A204.1 (cell line): ENCODE data around the gene KDF1.

ENCODE experiments used
- FAIRE-seq: peaks from 2 replicates; lab custom pipeline; 2012; peaks lifted over from hg19 to GRCh38; lab: Jason Lieb, UNC

Gene KDF1, protein sequence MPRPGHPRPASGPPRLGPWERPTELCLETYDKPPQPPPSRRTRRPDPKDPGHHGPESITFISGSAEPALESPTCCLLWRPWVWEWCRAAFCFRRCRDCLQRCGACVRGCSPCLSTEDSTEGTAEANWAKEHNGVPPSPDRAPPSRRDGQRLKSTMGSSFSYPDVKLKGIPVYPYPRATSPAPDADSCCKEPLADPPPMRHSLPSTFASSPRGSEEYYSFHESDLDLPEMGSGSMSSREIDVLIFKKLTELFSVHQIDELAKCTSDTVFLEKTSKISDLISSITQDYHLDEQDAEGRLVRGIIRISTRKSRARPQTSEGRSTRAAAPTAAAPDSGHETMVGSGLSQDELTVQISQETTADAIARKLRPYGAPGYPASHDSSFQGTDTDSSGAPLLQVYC

GRCh38 chr1:26959722-26960624 lies at the start of gene KDF1:
Gene KDF1, minus strand, starts transcription at chr1:26960468. Its CDS starts 8,088 bp downstream, at chr1:26952380.
- FAIRE-seq, result no peak

DNA sequence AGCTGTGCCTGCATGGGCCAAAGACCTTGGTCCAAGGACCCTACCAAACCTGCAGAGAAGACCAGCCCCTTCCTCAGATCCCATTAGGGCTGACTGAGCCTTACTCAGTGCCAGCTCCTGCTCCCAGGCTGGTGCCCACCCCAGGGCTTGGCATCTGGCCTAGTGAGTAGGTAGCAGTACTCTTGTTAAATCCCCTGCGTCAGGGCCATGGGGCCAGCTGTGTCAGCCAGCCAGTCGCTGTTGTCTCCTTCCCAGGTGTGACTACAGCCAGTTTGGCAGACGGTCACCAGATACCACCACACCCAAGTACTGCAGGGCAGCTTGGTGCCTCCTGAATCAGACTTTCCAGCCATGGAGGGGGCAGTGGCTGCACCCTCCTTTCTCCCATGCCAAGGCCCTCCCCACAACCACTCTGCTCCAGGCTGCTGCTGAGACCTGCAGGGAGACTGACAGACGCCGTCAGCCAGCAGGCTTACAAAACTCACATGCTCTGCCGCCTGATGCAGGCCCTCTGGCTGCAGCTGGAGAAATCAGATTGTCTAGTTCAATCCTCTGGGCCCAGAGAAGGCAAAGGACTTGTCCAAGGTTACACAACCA lies 49.4 kb upstream of the KDF1 start:
- FAIRE-seq, result no peak

DNA sequence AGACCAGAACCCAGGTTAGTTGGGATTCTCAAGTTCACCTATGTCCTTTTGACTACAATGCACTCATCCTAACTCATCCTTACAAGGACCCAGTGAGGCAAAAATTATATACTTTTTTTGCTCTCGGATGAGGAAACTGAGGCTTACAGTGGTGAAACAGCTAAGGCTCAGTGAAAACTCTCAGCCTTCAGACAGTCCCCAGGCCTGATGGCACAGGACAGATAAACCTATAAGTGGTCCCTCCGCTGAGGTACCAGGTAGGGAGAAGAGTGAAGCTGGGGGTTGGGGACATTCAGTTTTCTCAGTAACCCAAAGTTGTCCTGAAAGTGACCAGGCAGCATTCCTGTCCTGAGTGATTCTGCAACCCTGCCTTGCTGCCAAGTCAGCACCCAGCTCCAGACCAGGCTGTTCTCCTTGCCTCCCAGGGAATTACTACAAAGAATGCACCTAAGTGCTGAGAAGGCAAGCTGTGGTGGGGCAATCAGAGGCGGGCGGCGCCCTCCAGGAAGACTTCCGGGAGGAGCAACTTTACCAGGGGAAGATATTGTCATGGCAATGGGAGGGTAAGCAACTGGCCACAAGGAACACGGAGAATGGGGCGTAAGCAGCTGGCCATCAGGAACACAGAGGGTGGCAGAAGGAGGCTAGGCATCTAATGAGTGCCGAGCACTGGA lies 47.8 kb upstream of the KDF1 start:
- FAIRE-seq, result no peak

- FAIRE-seq, result no peak
These were observed 46.4 kb upstream of the KDF1 start for GRCh38 chr1:27006683-27007082.

DNA sequence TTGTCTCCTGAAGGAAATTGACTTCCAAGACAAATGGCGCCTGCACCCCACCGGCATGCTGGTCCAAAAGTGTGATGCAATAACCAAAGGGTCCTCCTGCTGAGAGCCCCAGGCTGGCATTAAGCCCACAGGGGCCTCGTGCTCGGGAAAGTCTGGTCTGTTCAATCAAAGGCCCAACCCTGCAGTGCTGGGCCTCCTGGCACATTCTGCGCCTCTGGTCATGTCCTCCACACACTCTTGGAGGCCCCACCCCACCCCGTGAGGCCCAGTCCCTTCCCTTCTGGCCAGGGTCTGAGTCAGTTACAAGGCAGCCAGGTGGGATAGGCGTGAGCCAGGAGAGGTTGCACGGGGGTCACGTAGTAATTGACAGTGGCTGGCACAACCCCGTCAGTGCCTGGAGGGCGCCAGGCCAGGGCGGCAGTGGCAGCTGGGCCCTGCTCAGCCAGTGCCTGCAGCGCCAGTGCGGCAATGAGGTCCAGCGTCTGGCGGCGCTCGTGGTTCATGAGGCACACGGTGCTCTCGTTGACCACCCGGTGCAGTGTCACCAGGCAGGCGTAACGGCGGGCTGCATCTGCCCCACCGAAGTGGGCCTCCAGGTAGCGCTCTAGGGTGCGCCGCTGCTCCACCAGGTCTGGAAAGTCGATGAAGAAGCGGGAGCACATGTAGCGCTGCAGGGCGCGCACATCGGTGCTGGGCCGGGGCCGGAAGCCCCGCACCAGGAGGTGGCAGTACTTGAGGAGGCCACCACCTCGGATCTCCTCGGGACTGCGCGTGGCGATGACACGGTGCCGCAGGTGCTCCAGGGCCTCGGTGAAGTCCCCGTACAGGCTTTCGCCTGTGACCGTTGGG lies 45.6 kb upstream of the KDF1 start:
- FAIRE-seq, result no peak

DNA sequence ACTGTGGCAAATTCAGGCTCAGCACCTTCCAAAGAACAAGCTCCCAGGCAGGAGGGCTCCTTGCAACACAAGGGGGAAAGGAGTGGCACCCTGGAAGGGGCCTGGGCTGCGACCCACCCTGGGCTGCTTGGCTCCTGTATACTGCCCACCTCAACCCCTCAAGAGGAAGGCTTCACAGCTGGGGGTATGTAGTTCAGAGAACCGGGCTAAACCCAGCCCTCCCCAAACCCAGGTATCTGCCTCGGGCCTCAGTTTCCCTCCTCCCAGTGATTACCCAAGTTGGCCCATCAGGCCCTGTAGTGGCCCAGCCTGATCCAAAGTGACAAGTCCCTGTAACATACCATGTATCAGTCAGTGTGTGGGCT lies 44.9 kb upstream of the KDF1 start:
- FAIRE-seq, result no peak

DNA sequence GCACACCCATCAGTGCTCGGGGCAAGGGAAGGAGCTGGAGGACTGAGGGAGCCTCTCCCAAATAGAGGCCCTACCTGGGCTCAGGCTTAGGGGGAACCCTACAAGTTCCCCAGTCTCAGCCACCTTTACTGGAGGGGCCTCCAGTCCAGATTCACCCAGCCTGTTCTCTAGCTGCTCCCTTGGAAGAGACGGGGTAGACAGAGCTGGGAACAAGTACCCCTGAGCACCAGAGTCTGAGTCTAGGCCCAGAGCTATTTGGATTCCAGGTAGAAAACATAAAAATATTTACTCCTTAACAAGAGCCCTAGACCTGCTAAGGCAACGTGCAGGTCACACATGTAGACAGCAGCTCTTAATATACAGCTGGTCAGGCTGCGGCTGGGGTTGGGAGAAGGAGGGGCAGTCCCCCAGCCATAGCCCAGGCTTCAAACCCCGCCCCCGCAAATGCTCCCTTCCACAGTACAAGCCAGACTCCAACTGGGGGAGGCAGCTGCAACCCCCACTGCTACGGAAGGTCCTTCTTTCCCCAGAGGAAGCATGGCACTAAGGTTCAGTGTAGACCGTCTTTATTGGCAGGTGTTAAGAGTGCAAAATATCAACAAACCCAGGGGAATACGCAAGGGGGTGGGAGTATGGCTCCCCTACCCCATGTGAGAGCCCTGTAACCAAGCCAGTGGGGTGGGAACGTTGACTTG lies 44.4 kb upstream of the KDF1 start:
- FAIRE-seq, result no peak

DNA sequence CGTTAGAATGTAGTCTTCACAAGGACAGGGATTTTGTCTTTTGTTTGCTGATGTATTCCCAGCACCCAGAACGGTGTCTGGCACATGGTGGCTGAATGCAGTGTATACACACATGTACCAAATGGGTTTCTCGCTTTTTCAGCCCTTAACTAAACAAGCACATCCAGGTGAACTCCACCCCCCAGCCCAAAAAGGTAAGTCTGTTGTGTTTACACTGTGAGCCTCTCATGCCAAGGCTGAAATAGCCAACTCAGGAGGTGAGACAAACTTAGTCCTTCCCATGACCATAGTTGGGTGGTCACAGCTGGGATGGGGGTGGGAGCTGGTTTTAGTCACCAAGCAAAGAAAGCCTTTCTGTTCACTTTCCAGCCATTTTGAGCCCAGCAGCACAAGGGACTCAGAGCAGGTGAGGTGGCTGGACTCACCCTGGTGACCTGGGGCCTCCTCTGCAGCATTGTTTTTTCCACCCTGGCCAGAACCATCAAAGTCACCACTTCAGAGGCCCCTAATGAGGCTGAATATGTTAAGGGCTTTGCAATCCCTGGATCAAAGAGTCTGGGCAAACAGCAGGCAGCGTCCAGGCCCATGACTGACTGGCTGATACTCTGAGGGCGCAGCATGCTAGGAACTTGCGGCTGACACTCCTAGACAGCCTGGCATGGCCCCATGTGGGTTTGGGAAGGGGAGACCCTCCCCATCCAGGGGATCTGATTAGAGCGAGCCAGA lies 43.6 kb upstream of the KDF1 start:
- no peak for FAIRE-seq

GRCh38 chr1:27001570-27002360 lies 41.5 kb upstream of the KDF1 start:
- no peak for FAIRE-seq

- FAIRE-seq, result no peak
These were observed 40.7 kb upstream of the KDF1 start for GRCh38 chr1:27000817-27001460.

DNA sequence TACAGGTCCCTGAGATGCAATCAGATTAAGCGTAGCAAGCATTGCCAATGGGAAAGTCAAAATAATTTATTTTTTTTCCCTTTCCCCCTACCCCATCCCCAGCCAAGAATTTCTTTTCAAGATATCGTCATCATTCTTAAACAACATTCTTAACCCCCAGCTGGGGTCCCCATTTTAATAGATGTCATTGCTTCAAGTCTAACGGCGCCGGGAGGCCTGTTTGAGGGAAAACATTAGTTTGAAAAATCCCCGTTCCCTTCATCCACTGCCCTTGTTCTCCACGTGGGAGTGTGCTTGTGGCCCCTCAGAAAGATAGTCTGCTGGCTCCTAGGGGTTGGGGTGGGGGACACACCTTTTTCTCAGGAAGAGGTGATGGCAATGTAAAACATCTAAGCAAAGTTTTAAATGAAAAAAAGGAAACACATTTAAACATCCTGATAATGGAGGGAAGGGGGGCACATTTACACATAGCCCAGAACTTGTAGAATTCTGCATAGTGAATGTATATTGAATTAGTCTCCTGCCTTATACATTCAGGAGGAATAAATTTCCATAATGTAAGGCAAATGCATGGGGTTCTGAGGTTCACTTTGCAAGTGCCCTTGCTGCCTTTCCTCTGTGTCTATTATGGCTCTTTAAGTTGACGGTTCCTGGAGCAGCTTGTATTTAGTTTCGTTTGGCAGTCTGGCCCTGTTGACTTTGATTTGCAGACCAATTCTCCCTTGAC lies 40.0 kb upstream of the KDF1 start:
- FAIRE-seq, result no peak

GRCh38 chr1:26999440-26999987 lies 39.2 kb upstream of the KDF1 start:
- no peak for FAIRE-seq

- no peak for FAIRE-seq
These were observed 38.4 kb upstream of the KDF1 start for GRCh38 chr1:26998429-26999300.

DNA sequence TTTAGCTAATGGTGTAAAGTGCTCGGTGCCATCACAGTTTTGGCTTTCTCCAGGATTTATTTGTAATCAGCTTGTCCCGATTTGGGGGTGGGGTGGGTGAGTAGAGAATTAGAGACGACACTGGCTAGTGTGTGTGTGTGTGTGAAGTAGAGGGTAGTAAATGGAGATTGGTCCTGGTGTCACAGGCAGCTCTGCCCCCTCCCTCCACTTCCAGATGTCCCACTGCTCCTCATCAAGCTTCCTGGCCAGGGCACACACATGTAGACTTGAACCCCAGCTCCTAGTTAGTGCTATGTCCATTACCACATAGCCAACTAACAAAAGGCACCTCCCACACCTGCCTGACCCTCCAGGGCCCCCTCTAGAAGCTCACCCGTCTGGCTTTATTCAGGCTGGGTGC lies 36.4 kb upstream of the KDF1 start:
- FAIRE-seq, result no peak

DNA sequence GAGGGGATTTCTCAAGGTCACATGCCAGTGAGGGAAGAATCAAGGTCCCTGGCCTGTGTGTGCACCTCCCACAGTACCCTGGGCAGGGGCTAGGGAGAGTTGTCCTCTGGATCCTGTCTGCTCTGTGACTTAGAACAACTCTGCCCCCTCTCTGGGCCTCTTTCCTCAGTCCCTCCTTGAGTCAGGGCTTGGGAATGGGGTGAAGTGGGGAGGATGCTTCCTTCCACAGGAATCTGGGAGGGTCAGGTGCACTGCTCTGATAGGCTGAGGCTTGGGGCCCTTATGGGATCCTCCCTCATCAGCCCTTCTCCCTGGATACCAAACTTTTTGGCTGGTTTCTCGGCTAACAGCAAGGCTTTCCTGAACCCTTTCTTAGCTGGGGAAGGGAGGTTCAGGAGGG lies 35.8 kb upstream of the KDF1 start:
- no peak for FAIRE-seq

- no peak for FAIRE-seq
These were observed 34.7 kb upstream of the KDF1 start for GRCh38 chr1:26994787-26995517.
